ENCODE measurements around the gene MEGF9. TPM values are rescaled to one million over a fixed set of nuclear protein-coding genes. Genes with fewer than 3 reads are reported as not detected.

The MEGF9 gene
- total RNA-seq, 3 donors from 2014 or later: 6.3 to 16.7 (median 9.3) TPM

DNA sequence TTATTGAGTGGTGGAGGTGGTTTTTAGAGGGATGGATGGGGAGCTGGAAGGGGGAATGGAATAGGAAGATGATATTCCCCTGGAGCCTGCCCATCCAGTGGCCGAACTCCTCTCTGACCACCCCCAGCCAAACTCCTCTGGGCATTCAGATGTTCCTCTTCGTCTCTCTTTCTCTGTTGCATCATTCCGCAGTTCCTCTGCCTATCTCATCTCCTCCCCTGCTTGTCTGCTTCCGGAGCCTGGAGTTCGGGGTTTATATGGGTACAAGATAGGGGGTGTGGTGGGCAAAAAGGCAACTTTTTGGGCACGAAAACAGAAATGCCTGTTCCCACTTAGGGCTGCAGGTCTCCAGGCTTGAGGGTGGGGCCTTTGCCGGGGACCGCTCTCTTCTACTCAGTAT, 122.1 kb downstream of the MEGF9 start:
- intact Hi-C loops (cut with DNase I, micrococcal nuclease): no loop called here
- Histone ChIP-seq H3K36me3 (ENCODE audit: low read depth) (no peaks in the 10 kb centered on the region), H3K9me3 (no peaks in the 10 kb centered on the region), H3K4me1 (ENCODE audit: low read depth) (no peaks in the 10 kb centered on the region), H3K4me3 (no peak overlapping the region)
- ATAC-seq (no peak), DNase-seq (no peak)
- TF ChIP-seq, protein P1, sequence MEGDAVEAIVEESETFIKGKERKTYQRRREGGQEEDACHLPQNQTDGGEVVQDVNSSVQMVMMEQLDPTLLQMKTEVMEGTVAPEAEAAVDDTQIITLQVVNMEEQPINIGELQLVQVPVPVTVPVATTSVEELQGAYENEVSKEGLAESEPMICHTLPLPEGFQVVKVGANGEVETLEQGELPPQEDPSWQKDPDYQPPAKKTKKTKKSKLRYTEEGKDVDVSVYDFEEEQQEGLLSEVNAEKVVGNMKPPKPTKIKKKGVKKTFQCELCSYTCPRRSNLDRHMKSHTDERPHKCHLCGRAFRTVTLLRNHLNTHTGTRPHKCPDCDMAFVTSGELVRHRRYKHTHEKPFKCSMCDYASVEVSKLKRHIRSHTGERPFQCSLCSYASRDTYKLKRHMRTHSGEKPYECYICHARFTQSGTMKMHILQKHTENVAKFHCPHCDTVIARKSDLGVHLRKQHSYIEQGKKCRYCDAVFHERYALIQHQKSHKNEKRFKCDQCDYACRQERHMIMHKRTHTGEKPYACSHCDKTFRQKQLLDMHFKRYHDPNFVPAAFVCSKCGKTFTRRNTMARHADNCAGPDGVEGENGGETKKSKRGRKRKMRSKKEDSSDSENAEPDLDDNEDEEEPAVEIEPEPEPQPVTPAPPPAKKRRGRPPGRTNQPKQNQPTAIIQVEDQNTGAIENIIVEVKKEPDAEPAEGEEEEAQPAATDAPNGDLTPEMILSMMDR (IDR thresholded peaks at IDR 0.05): no peak

DNA sequence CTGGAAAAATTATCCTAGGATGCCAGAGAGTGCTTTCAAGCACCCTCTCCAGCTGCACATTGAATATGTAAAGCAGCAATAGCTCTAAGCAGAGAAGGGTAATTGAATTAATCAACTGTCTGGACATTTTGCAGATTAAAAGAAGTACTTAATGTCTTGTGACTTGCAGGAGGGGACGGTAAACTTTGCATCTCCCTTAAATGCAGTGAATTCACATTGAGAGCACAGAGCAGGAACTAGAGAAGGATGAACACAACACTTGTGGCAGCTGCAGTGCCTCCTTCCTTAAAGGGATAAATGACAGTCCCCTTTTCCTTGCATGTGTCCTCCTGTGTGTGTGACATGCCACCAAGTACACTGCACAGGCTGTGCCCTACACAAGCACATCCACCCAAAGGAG, 126.9 kb downstream of the MEGF9 start:
- DNase-seq (no peak), ATAC-seq (no peak)
- no peaks in the 10 kb centered on the region for H3K4me1 ChIP-seq (ENCODE audit: low read depth)
- H3K36me3 ChIP-seq (ENCODE audit: low read depth): no peaks in the 10 kb centered on the region
- no peaks in the 10 kb centered on the region for H3K9me3 ChIP-seq
- intact Hi-C loops (cut with DNase I, micrococcal nuclease): no loop called here
- no peak overlapping the region for H3K4me3 ChIP-seq
- TF ChIP-seq, protein P1 (IDR thresholded peaks at IDR 0.05): no peak

DNA sequence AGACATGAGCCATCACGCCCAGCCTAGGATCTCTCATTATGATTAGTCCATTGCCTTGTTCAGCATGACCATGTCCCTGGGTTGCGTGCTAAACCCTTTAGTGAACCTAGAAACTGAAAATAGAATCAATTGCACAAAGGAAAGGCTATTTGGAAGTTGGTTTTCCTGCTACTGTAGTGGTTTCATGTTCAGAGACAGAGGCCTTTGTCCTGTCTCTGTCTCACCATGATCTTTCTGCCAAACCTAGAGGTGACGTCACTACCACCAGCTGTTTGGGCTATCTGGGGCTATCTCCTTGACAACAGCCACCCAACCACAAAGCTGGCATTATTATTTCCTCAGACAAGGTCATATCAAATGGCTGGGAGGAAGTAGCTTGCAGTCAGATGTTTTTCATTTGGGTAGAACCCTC, 130.3 kb downstream of the MEGF9 start:
- Histone ChIP-seq H3K9me3 (no peaks in the 10 kb centered on the region), H3K36me3 (ENCODE audit: low read depth) (no peaks in the 10 kb centered on the region), H3K4me3 (no peak overlapping the region), H3K4me1 (ENCODE audit: low read depth) (peaks cover 4% of the 10 kb centered on the region)
- ATAC-seq (peak; percentile 42), DNase-seq (peak in 1 of 3 donors; percentile 34)
- intact Hi-C loops (cut with DNase I, micrococcal nuclease): no loop called here
- TF ChIP-seq, protein P1 (IDR thresholded peaks at IDR 0.05): no peak

DNA sequence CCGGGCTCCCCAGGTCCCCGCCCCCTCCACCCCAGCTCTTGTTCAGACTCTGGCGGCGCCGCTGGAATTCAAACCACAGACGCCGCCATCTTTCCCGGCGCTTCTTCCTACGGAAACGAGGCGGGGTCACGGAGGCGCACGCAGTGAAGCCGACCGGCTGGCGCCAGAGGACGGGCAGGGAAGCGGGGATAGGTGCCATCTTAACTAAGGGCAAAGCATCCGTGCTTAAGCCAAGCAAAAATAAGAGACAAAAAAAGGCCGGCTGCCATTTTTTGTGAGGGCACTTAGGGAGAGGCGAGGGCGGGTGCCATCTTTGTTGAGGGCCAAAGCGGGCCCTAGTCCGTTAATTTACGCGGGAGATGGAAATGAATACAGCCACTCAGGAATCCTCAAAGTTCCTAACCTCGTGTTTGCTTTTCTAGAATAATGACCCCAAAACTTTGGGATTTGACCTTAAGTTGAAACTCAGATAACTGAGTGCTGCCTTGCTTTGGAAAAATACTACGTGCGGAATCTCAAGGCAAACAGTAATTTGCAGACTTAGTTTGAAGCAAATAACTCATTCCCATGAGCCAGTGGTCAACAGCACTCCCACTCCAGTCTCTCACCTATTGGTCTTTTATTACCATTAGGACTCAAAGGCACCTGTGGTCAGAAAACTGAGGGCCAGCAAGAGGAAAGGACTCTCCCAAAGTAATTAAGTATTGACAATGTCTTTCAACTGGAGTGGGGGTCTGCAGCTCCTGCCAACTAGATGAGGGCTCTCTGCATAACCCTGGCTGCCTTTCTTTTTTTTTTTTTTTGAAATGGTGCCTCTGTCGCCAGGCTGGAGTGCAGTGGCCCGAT, 134.0 kb downstream of the MEGF9 start, which contains the start of gene CDK5RAP2:
Gene CDK5RAP2, minus strand, starts transcription at position 117 of the 846 bp plus-strand sequence. CDS start 189 bp downstream, outside the sequence.
- Histone ChIP-seq H3K4me1 (ENCODE audit: low read depth) (peaks cover 9% of the 10 kb centered on the region), H3K36me3 (ENCODE audit: low read depth) (no peaks in the 10 kb centered on the region), H3K9me3 (no peaks in the 10 kb centered on the region), H3K4me3 (peak within 1 kb of the TSS; percentile 88)
- DNase-seq: peak; percentile 93 to 97 (median 93)
- TF ChIP-seq, protein P1 (IDR thresholded peaks at IDR 0.05): no peak
- intact Hi-C loops (cut with DNase I, micrococcal nuclease): no loop called here
- peak; percentile 100 for ATAC-seq

DNA sequence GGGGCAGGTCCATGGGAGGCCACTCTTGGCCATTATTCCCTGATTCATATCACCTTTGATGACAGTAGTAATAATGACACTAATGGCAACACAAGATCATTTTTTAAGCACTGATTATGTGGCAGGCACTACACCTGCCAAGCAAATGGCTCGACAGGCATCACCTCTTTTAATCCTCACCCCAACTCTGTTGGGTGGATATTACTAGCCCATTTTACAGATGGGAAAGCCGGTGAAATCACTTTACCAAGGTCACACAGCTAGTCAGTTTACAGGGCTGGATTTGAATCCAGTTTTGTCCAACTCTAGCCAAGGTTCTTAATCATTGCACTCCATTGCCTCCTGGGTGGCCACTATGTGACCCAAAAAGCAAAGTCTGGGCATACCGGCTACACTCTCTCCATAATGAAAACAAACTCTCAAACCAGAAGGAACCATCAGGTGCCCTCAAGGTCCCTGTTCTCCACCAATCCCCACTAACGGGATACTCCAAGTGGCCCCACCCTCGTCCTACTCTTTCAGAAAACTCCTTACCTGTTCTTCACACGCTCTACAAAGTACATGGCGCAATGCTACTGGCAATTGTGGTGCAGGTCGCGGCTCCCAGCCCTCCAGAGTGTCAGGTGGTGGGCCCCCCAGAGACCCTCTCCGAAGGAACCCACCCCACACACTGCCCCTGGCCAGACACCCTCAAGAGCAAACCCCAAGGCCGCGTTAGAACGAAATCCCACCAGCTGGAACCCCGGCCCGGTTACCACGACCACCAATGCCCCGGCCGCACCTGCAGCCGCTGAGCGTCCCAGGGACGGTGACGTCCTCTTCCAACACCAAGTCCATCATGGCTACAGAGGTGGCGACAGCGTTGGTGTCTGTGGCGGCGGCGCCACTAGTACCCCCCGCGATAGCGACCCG, 134.9 kb downstream of the MEGF9 start:
- TF ChIP-seq, protein P1 (IDR thresholded peaks at IDR 0.05): no peak
- Histone ChIP-seq H3K36me3 (ENCODE audit: low read depth) (no peaks in the 10 kb centered on the region), H3K4me1 (ENCODE audit: low read depth) (peaks cover 9% of the 10 kb centered on the region), H3K9me3 (no peaks in the 10 kb centered on the region), H3K4me3 (peak overlapping the region; percentile 88)
- ATAC-seq (peak; percentile 49), DNase-seq (no peak)
- intact Hi-C loops (cut with DNase I, micrococcal nuclease): no loop called here
